Measurements from ENCODE around the gene C18orf32. TPM values are rescaled to one million over a fixed set of nuclear protein-coding genes. Genes with fewer than 3 reads are reported as not detected.
A peak's percentile ranks its signal among the peaks of the same experiment; 100 is the strongest.
"Not testable (repeated sequence)": the region's sequence is repeated elsewhere in the genome, so short reads cannot be mapped to it uniquely, and the experiment has no call there.

Gene C18orf32
- total and polyA plus RNA-seq, 2 donors (not counting 1 experiment from before 2014, with no cell fraction given): 20.8 to 36.3 TPM

DNA sequence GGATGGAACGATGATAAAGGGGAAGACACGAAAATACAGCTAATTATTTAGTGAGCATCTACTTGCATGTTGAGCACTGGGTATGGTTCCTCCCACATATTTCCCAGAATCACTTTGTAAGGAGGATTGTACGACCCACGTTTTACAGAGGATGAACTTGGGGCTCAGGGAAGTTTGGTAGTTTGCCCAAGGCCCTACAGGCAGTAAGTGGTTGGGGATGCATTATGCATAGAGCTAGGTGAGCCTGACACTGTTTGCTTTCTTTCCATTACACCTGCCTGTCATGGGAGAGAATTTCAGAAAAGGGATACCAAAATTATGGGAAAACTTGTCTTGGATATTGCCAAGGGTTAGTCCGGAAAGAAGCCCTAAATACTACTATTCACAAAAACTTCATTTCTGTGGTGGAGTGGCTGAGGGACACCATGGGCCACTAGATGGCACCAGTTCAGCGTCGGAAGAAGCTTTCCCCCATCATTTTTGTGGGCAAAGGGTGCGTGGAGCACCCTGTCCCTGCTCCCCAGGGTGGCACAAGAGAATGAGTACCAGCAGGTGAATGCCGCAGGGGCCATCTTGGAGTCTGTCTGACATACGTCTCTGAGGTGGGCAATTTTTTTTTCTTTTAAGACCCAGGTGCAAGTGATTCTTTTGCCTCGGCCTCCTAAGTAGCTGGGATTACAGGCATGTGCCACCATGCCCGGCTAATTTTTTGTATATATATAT lies 23.5 kb upstream of the C18orf32 start:
- TF ChIP-seq EZH2 (IDR thresholded peaks at IDR 0.05; ENCODE audit: borderline replicate concordance, insufficient read depth, low read depth, low read length, poor library complexity, severe bottlenecking) (no peak), CTCF (IDR thresholded peaks at IDR 0.05) (peak; percentile 82)
- peaks cover 22% of the 10 kb centered on the region for H3K27me3 Mint-ChIP-seq
- H3K4me1 Mint-ChIP-seq: no peaks in the 10 kb centered on the region
- CTCF ChIA-PET: interaction anchor here (0.8 to 5.3 kb wide), 21 partner anchors 9 to 918 kb away, joined by 3 to 127 read pairs (median 5); partner anchors contain the start of gene MYO5B
- no peak overlapping the region for H3K4me3 Mint-ChIP-seq
- Histone ChIP-seq H3K4me3 (ENCODE audit: control extremely low read depth in 1 of 5, extremely low read depth in 1 of 5, insufficient read depth in 1 of 5, low read depth in 2 of 5, low read length in 4 of 5) (no peak overlapping the region), H3K9me3 (ENCODE audit: control extremely low read depth in 1 of 3, control insufficient read depth in 2 of 3, insufficient read depth in 1 of 3, low read length in 2 of 3) (no peaks in the 10 kb centered on the region), H3K27me3 (replicated peaks in 1 of 4; ENCODE audit: control extremely low read depth in 1 of 4, control insufficient read depth in 3 of 4, insufficient read depth in 4 of 4, low read length in 3 of 4) (peaks cover 0 to 3% (median 0%) of the 10 kb centered on the region in 4 experiments), H3K27ac (ENCODE audit: low read length in 2 of 2) (no peak overlapping the region), H4K20me1 (ENCODE audit: control insufficient read depth, insufficient read depth, low read length, poor library complexity, severe bottlenecking) (no peaks in the 10 kb centered on the region), H3K4me2 (replicated peaks; ENCODE audit: low read depth, low read length, poor library complexity, severe bottlenecking) (no peak overlapping the region), H3K79me2 (ENCODE audit: control insufficient read depth, insufficient read depth, low read length) (no peaks in the 10 kb centered on the region), H3K36me3 (replicated peaks in 1 of 2; ENCODE audit: control extremely low read depth in 1 of 2, control insufficient read depth in 1 of 2, extremely low read depth in 1 of 2, insufficient read depth in 2 of 2, low read length in 1 of 2) (no peaks in the 10 kb centered on the region), H3K4me1 (ENCODE audit: control insufficient read depth in 2 of 2, insufficient read depth in 2 of 2, low read length in 2 of 2) (no peaks in the 10 kb centered on the region), H3K9ac (ENCODE audit: low read length) (no peak overlapping the region), H2AFZ (ENCODE audit: insufficient read depth, low read depth, low read length, poor library complexity, severe bottlenecking) (no peak overlapping the region)
- POLR2A ChIA-PET: interaction anchor here (0.5 kb wide), 1 partner anchor 17 kb away, joined by 3 read pairs; no protein-coding TSS in a partner anchor
- peak; percentile 70 for DNase-seq
- no peaks in the 10 kb centered on the region for H3K9me3 Mint-ChIP-seq (ENCODE audit: insufficient read depth)
- ATAC-seq (ENCODE audit: low read depth): peak; percentile 39
- 20% methylated on average over 5 of the region's 12 CpGs for WGBS (ENCODE audit: insufficient coverage)
- intact Hi-C loops (cut with micrococcal nuclease): loop anchor here (5.0 kb wide), 2 partner anchors 757 to 833 kb away; partner anchors contain the start of gene CFAP53
- H3K27ac Mint-ChIP-seq: no peak overlapping the region

DNA sequence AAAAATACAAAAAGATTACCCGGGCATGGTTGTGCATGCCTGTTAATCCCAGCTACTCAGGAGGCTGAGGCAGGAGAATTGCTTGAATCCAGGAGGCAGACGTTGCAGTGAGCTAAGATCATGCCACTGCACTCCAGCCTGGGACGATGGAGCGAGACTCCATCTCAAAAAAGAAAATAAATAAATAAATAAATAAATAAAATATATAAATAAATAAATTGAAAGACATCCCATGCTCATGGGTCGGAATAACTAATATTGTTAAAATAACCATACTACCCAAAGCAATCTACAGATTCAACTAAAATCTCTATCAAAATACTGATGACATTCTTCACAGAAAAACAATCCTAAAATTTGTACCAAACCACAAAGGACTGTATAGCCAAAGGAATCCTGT lies 19.4 kb upstream of the C18orf32 start:
- H3K4me3 ChIP-seq (ENCODE audit: control extremely low read depth in 1 of 5, extremely low read depth in 1 of 5, insufficient read depth in 1 of 5, low read depth in 2 of 5, low read length in 4 of 5); H4K20me1 ChIP-seq (ENCODE audit: control insufficient read depth, insufficient read depth, low read length, poor library complexity, severe bottlenecking); H3K79me2 ChIP-seq (ENCODE audit: control insufficient read depth, insufficient read depth, low read length); ATAC-seq (ENCODE audit: low read depth); H3K27ac Mint-ChIP-seq; H3K9ac ChIP-seq (ENCODE audit: low read length); H3K27me3 ChIP-seq (replicated peaks in 1 of 4; ENCODE audit: control extremely low read depth in 1 of 4, control insufficient read depth in 3 of 4, insufficient read depth in 4 of 4, low read length in 3 of 4); H3K27ac ChIP-seq (ENCODE audit: low read length in 2 of 2); DNase-seq; H3K4me1 ChIP-seq (ENCODE audit: control insufficient read depth in 2 of 2, insufficient read depth in 2 of 2, low read length in 2 of 2); H3K9me3 Mint-ChIP-seq (ENCODE audit: insufficient read depth); H3K4me2 ChIP-seq (replicated peaks; ENCODE audit: low read depth, low read length, poor library complexity, severe bottlenecking); H3K9me3 ChIP-seq (ENCODE audit: control extremely low read depth in 1 of 3, control insufficient read depth in 2 of 3, insufficient read depth in 1 of 3, low read length in 2 of 3); H2AFZ ChIP-seq (ENCODE audit: insufficient read depth, low read depth, low read length, poor library complexity, severe bottlenecking); H3K4me3 Mint-ChIP-seq; intact Hi-C loops (cut with micrococcal nuclease); POLR2A ChIA-PET; H3K4me1 Mint-ChIP-seq; CTCF ChIA-PET; H3K36me3 ChIP-seq (replicated peaks in 1 of 2; ENCODE audit: control extremely low read depth in 1 of 2, control insufficient read depth in 1 of 2, extremely low read depth in 1 of 2, insufficient read depth in 2 of 2, low read length in 1 of 2): not testable (repeated sequence)
- 94% methylated on average over 2 of the region's 5 CpGs for WGBS (ENCODE audit: insufficient coverage)
- H3K27me3 Mint-ChIP-seq: peaks cover 25% of the 10 kb centered on the region

Data from B cell (primary cell).